ENCODE measurements around the gene PDE6G. TPM values are rescaled to one million over a fixed set of nuclear protein-coding genes. Genes with fewer than 3 reads are reported as not detected.

PDE6G gene
- total and polyA plus RNA-seq, 2 donors (not counting 3 experiments of a cell fraction or from before 2014, with no cell fraction given): 1.8 to 3.7 TPM

DNA sequence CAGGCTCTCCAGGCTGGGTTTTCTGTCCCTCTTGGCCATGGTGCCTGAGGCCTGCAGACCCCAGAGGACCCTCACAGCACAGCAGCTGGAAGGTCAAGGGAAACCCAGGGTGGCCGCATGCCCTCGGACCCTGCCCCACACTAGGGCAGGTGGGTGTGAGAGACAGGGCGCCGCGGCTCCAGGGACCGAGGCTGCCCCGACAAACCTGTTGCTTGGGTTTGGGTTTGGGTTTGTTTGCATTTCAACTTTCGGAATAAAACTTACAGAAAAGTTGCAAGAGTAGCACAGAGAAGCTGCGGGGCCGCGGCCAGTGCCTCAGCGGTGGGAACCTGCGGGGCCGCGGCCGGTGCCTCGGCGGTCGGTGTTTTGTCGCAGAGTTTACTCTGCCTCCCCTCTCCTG, 35.3 kb upstream of the PDE6G start:
- H3K9me1 ChIP-seq (replicated peaks; ENCODE audit: control insufficient read depth, extremely low read depth, insufficient read depth, low read length): no peaks in the 10 kb centered on the region
- no peaks in the 10 kb centered on the region for H3K27me3 ChIP-seq (ENCODE audit: control insufficient read depth in 2 of 2, insufficient read depth in 2 of 2, low read length in 2 of 2)
- no peaks in the 10 kb centered on the region for H3K9me3 ChIP-seq (replicated peaks; ENCODE audit: control insufficient read depth, insufficient read depth, low read length)
- H3K36me3 ChIP-seq (ENCODE audit: control insufficient read depth in 2 of 2, extremely low read depth in 1 of 2, insufficient read depth in 2 of 2, low read length in 2 of 2): peaks cover 22 to 93% of the 10 kb centered on the region in 2 experiments
- no peak overlapping the region for H3K27ac ChIP-seq (ENCODE audit: insufficient read depth, low read depth, low read length)
- FAIRE-seq (no peak), DNase-seq (ENCODE audit: low read depth, low spot score) (no peak)
- ChIA-PET POLR2A (no interaction called here), CTCF (no interaction called here)
- H4K20me1 ChIP-seq (replicated peaks; ENCODE audit: control insufficient read depth, extremely low read depth, insufficient read depth, low read length): no peaks in the 10 kb centered on the region
- BruUV-seq (replicated peaks): no TSS peak
- H3K79me2 ChIP-seq (ENCODE audit: control insufficient read depth, insufficient read depth, low read length): peaks cover 47% of the 10 kb centered on the region
- no peak overlapping the region for H3K9ac ChIP-seq (replicated peaks; ENCODE audit: extremely low read depth, insufficient read depth, low read length)
- H2AFZ ChIP-seq (ENCODE audit: low read depth, low read length): no peak overlapping the region
- dilution Hi-C loops (cut with MboI; ENCODE audit: extremely low pct_ligation_motif_present, low sequenced_read_pairs) (no loop called here), intact Hi-C loops (cut with micrococcal nuclease) (no loop called here)
- TF ChIP-seq MYC (IDR thresholded peaks at IDR 0.05; ENCODE audit: low read depth, low read length): no peak
- TF ChIP-seq GATA2 (IDR thresholded peaks at IDR 0.05; ENCODE audit: insufficient read depth, insufficient read length, low read depth, low read length): no peak
- no peak for TF ChIP-seq JUN (IDR thresholded peaks at IDR 0.05; ENCODE audit: borderline replicate concordance, insufficient read depth, insufficient read length, low read depth)
- TF ChIP-seq, protein P1, sequence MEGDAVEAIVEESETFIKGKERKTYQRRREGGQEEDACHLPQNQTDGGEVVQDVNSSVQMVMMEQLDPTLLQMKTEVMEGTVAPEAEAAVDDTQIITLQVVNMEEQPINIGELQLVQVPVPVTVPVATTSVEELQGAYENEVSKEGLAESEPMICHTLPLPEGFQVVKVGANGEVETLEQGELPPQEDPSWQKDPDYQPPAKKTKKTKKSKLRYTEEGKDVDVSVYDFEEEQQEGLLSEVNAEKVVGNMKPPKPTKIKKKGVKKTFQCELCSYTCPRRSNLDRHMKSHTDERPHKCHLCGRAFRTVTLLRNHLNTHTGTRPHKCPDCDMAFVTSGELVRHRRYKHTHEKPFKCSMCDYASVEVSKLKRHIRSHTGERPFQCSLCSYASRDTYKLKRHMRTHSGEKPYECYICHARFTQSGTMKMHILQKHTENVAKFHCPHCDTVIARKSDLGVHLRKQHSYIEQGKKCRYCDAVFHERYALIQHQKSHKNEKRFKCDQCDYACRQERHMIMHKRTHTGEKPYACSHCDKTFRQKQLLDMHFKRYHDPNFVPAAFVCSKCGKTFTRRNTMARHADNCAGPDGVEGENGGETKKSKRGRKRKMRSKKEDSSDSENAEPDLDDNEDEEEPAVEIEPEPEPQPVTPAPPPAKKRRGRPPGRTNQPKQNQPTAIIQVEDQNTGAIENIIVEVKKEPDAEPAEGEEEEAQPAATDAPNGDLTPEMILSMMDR (IDR thresholded peaks at IDR 0.05; ENCODE audit: extremely low read depth in 1 of 2, insufficient read depth in 1 of 2, low read depth in 1 of 2, low read length in 2 of 2): no peak
- TF ChIP-seq, protein P2, sequence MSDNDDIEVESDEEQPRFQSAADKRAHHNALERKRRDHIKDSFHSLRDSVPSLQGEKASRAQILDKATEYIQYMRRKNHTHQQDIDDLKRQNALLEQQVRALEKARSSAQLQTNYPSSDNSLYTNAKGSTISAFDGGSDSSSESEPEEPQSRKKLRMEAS (IDR thresholded peaks at IDR 0.05; ENCODE audit: insufficient read depth, insufficient read length): no peak
- no peak for TF ChIP-seq POLR2A (IDR thresholded peaks at IDR 0.05; ENCODE audit: low read depth, low read length)
- TF ChIP-seq POLR2AphosphoS5 (IDR thresholded peaks at IDR 0.05; ENCODE audit: insufficient read depth, low read depth, low read length): no peak
- no peak for TF ChIP-seq EZH2 (IDR thresholded peaks at IDR 0.05; ENCODE audit: borderline replicate concordance, low read depth, low read length, severe bottlenecking)
- no peak for TF ChIP-seq FOS (IDR thresholded peaks at IDR 0.05; ENCODE audit: borderline replicate concordance, insufficient read depth, low read length)
- no peak overlapping the region for H3K4me2 ChIP-seq (ENCODE audit: insufficient read depth, low read length)
- no peaks in the 10 kb centered on the region for H3K4me1 ChIP-seq (ENCODE audit: control insufficient read depth, extremely low read depth, insufficient read depth, low read length)
- H3K4me3 ChIP-seq (replicated peaks in 1 of 3; ENCODE audit: insufficient read depth in 1 of 3, low read depth in 1 of 3, low read length in 3 of 3): no peak overlapping the region

Data from endothelial cell of umbilical vein (primary cell).